ENCODE data around the gene AQP9.

Gene AQP9

GRCh38 chr15:58227706-58228543 lies 89.7 kb downstream of the AQP9 start:
- peak; percentile 70 for DNase-seq (ENCODE audit: low spot score)

- no peak for DNase-seq (ENCODE audit: low spot score)
Observed at GRCh38 chr15:58228718-58229117, 90.5 kb downstream of the AQP9 start.

GRCh38 chr15:58229297-58229768 lies 91.2 kb downstream of the AQP9 start:
- no peak for DNase-seq (ENCODE audit: low spot score)

GRCh38 chr15:58232281-58233065 lies 94.3 kb downstream of the AQP9 start:
- DNase-seq (ENCODE audit: low spot score) = peak; percentile 35

GRCh38 chr15:58233341-58233740 lies 95.2 kb downstream of the AQP9 start:
- no peak for DNase-seq (ENCODE audit: low spot score)
